WTC11 (cell line): ENCODE data around the gene ZNF451. TPM values are rescaled to one million over a fixed set of nuclear protein-coding genes. Genes with fewer than 3 reads are reported as not detected.

Experiments used
- ATAC-seq: fragments of 200-7000 bp; cut with Tn5 transposase; 2 replicates; pipeline ENCODE4 v1.10.0; 2021; ENCODE audit warnings: mild to moderate bottlenecking, moderate library complexity
- CTCF ChIA-PET: fragments of 300-600 bp; sonication (Branson Sonifier 250); formaldehyde crosslinking; loops from one replicate; lab custom pipeline; 2021; ENCODE audit warnings: antibody characterized with exemption; lab: Charles Lee
- POLR2A ChIA-PET: fragments of 350-600 bp; sonication (Branson Sonifier 250); formaldehyde crosslinking; loops from one replicate; lab custom pipeline; 2021; ENCODE audit warnings: antibody characterized with exemption; lab: Charles Lee
- DNase-seq: peaks from one replicate; pipeline ENCODE4 v3.0.0; 2021; ENCODE audit warnings: low spot score
- H3K27ac Mint-ChIP-seq: 2 replicates; pipeline ENCODE4 v1.8.0; 2021; ENCODE audit warnings: mixed read lengths
- H3K27me3 Mint-ChIP-seq: 2 replicates; pipeline ENCODE4 v1.8.0; 2021; ENCODE audit warnings: low read depth, mild to moderate bottlenecking, moderate library complexity, mixed read lengths
- H3K36me3 Mint-ChIP-seq: 2 replicates; pipeline ENCODE4 v1.8.0; 2021; ENCODE audit warnings: mixed read lengths
- H3K4me1 Mint-ChIP-seq: 2 replicates; pipeline ENCODE4 v1.8.0; 2022; ENCODE audit warnings: mixed read lengths
- H3K4me3 Mint-ChIP-seq: 2 replicates; pipeline ENCODE4 v1.8.0; 2021; ENCODE audit warnings: mild to moderate bottlenecking, moderate library complexity, mixed read lengths
- H3K9me3 Mint-ChIP-seq: 2 replicates; pipeline ENCODE4 v1.8.0; 2021; ENCODE audit warnings: mixed read lengths
- CBFB ChIP-seq: sonication (generic); formaldehyde crosslinking; IDR thresholded peaks from 2 replicates; pipeline ENCODE4 v1.8.1; 2022; ENCODE audit warnings: mild to moderate bottlenecking, low read depth, missing genetic modification reagents
- EMX1 ChIP-seq: fragments of 250-450 bp; sonication (Bioruptor Pico); IDR thresholded peaks from 2 replicates; pipeline ENCODE4 v1.8.0; 2021; ENCODE audit warnings: mild to moderate bottlenecking
- PRRX2 ChIP-seq: fragments of 250-450 bp; sonication (Bioruptor Pico); IDR thresholded peaks from 2 replicates; pipeline ENCODE4 v1.8.0; 2021; ENCODE audit warnings: mild to moderate bottlenecking
- RORB ChIP-seq: fragments of 250-450 bp; sonication (Bioruptor Pico); IDR thresholded peaks from 2 replicates; pipeline ENCODE4 v1.9.0; 2021; ENCODE audit warnings: mild to moderate bottlenecking
- SOX15 ChIP-seq: fragments of 250-450 bp; sonication (Bioruptor Pico); IDR thresholded peaks from 2 replicates; pipeline ENCODE4 v1.9.0; 2021; ENCODE audit warnings: mild to moderate bottlenecking
- TEAD4 ChIP-seq: sonication (generic); formaldehyde crosslinking; IDR thresholded peaks from 2 replicates; pipeline ENCODE4 v1.8.0; 2022; ENCODE audit warnings: mild to moderate bottlenecking, missing genetic modification reagents
- TP53 ChIP-seq: sonication (generic); formaldehyde crosslinking; IDR thresholded peaks from 2 replicates; pipeline ENCODE4 v1.8.1; 2023; ENCODE audit warnings: mild to moderate bottlenecking, missing genetic modification reagents
- ZNF121 ChIP-seq: sonication (generic); formaldehyde crosslinking; IDR thresholded peaks from 2 replicates; pipeline ENCODE4 v1.8.0; 2023; ENCODE audit warnings: missing genetic modification reagents
- ZNF317 ChIP-seq: sonication (generic); formaldehyde crosslinking; IDR thresholded peaks from 2 replicates; pipeline ENCODE4 v1.8.1; 2023; ENCODE audit warnings: low read depth, mild to moderate bottlenecking, moderate library complexity, missing genetic modification reagents, borderline replicate concordance
- ZNF671 ChIP-seq: fragments of 250-450 bp; sonication (Bioruptor Pico); IDR thresholded peaks from 2 replicates; pipeline ENCODE4 v1.8.0; 2021; ENCODE audit warnings: mild to moderate bottlenecking
- total RNA-seq: library from RNA; stranded (reverse); gene quantifications from 3 replicates; pipeline ENCODE4 v1.2.3, GENCODE V29; 2021
- TF ChIP-seq, protein P1 (sequence below): sonication (generic); formaldehyde crosslinking; IDR thresholded peaks from 2 replicates; pipeline ENCODE4 v1.8.0; 2023; ENCODE audit warnings: missing genetic modification reagents
- TF ChIP-seq, protein P2 (sequence below): sonication (generic); formaldehyde crosslinking; IDR thresholded peaks from 2 replicates; pipeline ENCODE4 v1.8.1; 2022; ENCODE audit warnings: mild to moderate bottlenecking, moderate library complexity, missing genetic modification reagents
- TF ChIP-seq, protein P3 (sequence below): sonication (generic); formaldehyde crosslinking; IDR thresholded peaks from 2 replicates; pipeline ENCODE4 v1.8.0; 2023; ENCODE audit warnings: missing genetic modification reagents, mild to moderate bottlenecking, borderline replicate concordance
- TF ChIP-seq, protein P4 (sequence below): sonication (generic); formaldehyde crosslinking; IDR thresholded peaks from 2 replicates; pipeline ENCODE4 v1.8.0; 2022; ENCODE audit warnings: mild to moderate bottlenecking, missing genetic modification reagents
- TF ChIP-seq, protein P5 (sequence below): fragments of 250-450 bp; sonication (Bioruptor Pico); IDR thresholded peaks from 2 replicates; pipeline ENCODE4 v1.9.0; 2021; ENCODE audit warnings: mild to moderate bottlenecking
- TF ChIP-seq, protein P6 (sequence below): sonication (generic); formaldehyde crosslinking; IDR thresholded peaks from 2 replicates; pipeline ENCODE4 v1.8.1; 2022; ENCODE audit warnings: missing genetic modification reagents, borderline replicate concordance
- TF ChIP-seq, protein P7 (sequence below): sonication (generic); formaldehyde crosslinking; IDR thresholded peaks from 2 replicates; pipeline ENCODE4 v1.8.0; 2022; ENCODE audit warnings: mild to moderate bottlenecking, missing genetic modification reagents

ZNF451 gene
- total RNA-seq, 1 experiment from 2014 or later: 55.4 TPM

DNA sequence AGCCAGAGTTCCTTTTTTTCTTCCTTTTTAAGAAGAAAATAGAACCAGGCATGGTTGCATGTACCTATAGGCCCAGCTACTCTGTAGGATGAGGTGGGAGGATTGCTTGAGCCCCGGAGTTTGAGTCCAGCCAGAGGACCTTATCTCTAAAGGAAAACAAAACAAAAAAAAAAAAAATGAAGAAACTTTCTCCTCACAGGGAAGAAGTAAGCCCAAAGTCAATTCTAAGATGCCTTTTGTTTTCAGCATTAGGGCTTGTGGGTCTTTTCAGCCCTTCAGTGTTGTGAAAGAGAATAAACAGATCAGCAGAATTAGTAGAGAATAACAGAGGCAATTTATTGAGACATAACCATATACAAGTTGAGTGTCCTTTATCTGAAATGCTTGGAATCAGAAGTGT lies 26.8 kb downstream of the ZNF451 start:
- DNase-seq (no peak), ATAC-seq (no peak)
- Mint-ChIP-seq H3K4me1 (no peaks in the 10 kb centered on the region), H3K27ac (no peak overlapping the region), H3K9me3 (peaks cover 5% of the 10 kb centered on the region), H3K27me3 (no peaks in the 10 kb centered on the region), H3K4me3 (no peak overlapping the region), H3K36me3 (peaks cover 8% of the 10 kb centered on the region)
- ChIA-PET POLR2A (no interaction called here), CTCF (no interaction called here)
- TF ChIP-seq, protein P1, sequence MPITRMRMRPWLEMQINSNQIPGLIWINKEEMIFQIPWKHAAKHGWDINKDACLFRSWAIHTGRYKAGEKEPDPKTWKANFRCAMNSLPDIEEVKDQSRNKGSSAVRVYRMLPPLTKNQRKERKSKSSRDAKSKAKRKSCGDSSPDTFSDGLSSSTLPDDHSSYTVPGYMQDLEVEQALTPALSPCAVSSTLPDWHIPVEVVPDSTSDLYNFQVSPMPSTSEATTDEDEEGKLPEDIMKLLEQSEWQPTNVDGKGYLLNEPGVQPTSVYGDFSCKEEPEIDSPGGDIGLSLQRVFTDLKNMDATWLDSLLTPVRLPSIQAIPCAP (CRISPR knock-in tag): no peak
- TF ChIP-seq TP53 (CRISPR knock-in tag) (no peak), EMX1 (CRISPR knock-in tag) (no peak), CBFB (CRISPR knock-in tag) (no peak), RORB (CRISPR knock-in tag) (no peak)
- TF ChIP-seq, protein P2, sequence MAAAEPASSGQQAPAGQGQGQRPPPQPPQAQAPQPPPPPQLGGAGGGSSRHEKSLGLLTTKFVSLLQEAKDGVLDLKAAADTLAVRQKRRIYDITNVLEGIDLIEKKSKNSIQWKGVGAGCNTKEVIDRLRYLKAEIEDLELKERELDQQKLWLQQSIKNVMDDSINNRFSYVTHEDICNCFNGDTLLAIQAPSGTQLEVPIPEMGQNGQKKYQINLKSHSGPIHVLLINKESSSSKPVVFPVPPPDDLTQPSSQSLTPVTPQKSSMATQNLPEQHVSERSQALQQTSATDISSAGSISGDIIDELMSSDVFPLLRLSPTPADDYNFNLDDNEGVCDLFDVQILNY (CRISPR knock-in tag): no peak

DNA sequence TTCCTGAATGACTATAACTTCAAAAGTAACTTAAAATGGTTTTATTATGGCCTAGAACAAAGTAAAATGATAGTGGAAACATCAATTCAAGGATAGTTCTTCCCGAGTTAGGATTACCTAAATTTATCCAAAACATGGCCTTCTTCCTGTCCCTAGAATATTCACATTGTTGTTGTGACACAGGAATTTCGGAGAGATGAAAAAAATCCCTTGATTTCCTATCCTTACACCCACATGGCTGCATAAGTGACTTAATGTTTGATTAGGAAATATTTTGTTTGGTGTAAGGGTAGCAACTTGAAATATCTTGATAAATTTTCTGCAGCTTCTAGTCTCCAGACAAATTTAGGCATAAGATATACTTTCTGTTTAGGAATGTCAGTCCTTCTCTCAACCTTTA lies 27.8 kb downstream of the ZNF451 start:
- POLR2A ChIA-PET: interaction anchor here (0.6 kb wide), 1 partner anchor 135 kb away, joined by 3 read pairs; no protein-coding TSS in a partner anchor
- Mint-ChIP-seq H3K9me3 (peaks cover 13% of the 10 kb centered on the region), H3K27me3 (no peaks in the 10 kb centered on the region), H3K4me1 (no peaks in the 10 kb centered on the region), H3K36me3 (peaks cover 18% of the 10 kb centered on the region), H3K27ac (no peak overlapping the region; the same call in 1 of the 2 replicates), H3K4me3 (no peak overlapping the region)
- CTCF ChIA-PET: no interaction called here
- TF ChIP-seq, protein P3, sequence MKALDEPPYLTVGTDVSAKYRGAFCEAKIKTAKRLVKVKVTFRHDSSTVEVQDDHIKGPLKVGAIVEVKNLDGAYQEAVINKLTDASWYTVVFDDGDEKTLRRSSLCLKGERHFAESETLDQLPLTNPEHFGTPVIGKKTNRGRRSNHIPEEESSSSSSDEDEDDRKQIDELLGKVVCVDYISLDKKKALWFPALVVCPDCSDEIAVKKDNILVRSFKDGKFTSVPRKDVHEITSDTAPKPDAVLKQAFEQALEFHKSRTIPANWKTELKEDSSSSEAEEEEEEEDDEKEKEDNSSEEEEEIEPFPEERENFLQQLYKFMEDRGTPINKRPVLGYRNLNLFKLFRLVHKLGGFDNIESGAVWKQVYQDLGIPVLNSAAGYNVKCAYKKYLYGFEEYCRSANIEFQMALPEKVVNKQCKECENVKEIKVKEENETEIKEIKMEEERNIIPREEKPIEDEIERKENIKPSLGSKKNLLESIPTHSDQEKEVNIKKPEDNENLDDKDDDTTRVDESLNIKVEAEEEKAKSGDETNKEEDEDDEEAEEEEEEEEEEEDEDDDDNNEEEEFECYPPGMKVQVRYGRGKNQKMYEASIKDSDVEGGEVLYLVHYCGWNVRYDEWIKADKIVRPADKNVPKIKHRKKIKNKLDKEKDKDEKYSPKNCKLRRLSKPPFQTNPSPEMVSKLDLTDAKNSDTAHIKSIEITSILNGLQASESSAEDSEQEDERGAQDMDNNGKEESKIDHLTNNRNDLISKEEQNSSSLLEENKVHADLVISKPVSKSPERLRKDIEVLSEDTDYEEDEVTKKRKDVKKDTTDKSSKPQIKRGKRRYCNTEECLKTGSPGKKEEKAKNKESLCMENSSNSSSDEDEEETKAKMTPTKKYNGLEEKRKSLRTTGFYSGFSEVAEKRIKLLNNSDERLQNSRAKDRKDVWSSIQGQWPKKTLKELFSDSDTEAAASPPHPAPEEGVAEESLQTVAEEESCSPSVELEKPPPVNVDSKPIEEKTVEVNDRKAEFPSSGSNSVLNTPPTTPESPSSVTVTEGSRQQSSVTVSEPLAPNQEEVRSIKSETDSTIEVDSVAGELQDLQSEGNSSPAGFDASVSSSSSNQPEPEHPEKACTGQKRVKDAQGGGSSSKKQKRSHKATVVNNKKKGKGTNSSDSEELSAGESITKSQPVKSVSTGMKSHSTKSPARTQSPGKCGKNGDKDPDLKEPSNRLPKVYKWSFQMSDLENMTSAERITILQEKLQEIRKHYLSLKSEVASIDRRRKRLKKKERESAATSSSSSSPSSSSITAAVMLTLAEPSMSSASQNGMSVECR: no peak
- no peak for TF ChIP-seq TEAD4 (CRISPR knock-in tag)
- TF ChIP-seq, protein P4, sequence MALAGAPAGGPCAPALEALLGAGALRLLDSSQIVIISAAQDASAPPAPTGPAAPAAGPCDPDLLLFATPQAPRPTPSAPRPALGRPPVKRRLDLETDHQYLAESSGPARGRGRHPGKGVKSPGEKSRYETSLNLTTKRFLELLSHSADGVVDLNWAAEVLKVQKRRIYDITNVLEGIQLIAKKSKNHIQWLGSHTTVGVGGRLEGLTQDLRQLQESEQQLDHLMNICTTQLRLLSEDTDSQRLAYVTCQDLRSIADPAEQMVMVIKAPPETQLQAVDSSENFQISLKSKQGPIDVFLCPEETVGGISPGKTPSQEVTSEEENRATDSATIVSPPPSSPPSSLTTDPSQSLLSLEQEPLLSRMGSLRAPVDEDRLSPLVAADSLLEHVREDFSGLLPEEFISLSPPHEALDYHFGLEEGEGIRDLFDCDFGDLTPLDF: no peak
- TF ChIP-seq ZNF671 (CRISPR knock-in tag): no peak
- TF ChIP-seq, protein P1 (CRISPR knock-in tag): no peak
- TF ChIP-seq, protein P5, sequence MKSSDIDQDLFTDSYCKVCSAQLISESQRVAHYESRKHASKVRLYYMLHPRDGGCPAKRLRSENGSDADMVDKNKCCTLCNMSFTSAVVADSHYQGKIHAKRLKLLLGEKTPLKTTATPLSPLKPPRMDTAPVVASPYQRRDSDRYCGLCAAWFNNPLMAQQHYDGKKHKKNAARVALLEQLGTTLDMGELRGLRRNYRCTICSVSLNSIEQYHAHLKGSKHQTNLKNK (CRISPR knock-in tag): no peak
- no peak for TF ChIP-seq TP53 (CRISPR knock-in tag)
- TF ChIP-seq, protein P6, sequence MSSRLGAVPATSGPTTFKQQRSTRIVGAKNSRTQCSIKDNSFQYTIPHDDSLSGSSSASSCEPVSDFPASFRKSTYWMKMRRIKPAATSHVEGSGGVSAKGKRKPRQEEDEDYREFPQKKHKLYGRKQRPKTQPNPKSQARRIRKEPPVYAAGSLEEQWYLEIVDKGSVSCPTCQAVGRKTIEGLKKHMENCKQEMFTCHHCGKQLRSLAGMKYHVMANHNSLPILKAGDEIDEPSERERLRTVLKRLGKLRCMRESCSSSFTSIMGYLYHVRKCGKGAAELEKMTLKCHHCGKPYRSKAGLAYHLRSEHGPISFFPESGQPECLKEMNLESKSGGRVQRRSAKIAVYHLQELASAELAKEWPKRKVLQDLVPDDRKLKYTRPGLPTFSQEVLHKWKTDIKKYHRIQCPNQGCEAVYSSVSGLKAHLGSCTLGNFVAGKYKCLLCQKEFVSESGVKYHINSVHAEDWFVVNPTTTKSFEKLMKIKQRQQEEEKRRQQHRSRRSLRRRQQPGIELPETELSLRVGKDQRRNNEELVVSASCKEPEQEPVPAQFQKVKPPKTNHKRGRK (CRISPR knock-in tag): no peak
- TF ChIP-seq, protein P7, sequence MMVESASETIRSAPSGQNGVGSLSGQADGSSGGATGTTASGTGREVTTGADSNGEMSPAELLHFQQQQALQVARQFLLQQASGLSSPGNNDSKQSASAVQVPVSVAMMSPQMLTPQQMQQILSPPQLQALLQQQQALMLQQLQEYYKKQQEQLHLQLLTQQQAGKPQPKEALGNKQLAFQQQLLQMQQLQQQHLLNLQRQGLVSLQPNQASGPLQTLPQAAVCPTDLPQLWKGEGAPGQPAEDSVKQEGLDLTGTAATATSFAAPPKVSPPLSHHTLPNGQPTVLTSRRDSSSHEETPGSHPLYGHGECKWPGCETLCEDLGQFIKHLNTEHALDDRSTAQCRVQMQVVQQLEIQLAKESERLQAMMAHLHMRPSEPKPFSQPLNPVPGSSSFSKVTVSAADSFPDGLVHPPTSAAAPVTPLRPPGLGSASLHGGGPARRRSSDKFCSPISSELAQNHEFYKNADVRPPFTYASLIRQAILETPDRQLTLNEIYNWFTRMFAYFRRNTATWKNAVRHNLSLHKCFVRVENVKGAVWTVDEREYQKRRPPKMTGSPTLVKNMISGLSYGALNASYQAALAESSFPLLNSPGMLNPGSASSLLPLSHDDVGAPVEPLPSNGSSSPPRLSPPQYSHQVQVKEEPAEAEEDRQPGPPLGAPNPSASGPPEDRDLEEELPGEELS (CRISPR knock-in tag): no peak
- no peak for TF ChIP-seq PRRX2 (CRISPR knock-in tag)
- TF ChIP-seq SOX15 (CRISPR knock-in tag): no peak
- no peak for TF ChIP-seq ZNF121 (CRISPR knock-in tag)
- TF ChIP-seq ZNF317 (CRISPR knock-in tag): no peak
- ATAC-seq (no peak), DNase-seq (no peak)
